Ishikawa (cell line): ENCODE data around the gene CHFR.

ENCODE experiments used
- MAX ChIP-seq: IDR thresholded peaks from 2 replicates; pipeline ENCODE4 v1.6.1; 2012
- RAD21 ChIP-seq: IDR thresholded peaks from 2 replicates; pipeline ENCODE4 v1.6.1; 2012; ENCODE audit warnings: low read depth
- REST ChIP-seq: IDR thresholded peaks from 2 replicates; pipeline ENCODE4 v1.6.1; 2012; ENCODE audit warnings: low read depth, mild to moderate bottlenecking
- TAF1 ChIP-seq: IDR thresholded peaks from 2 replicates; pipeline ENCODE4 v1.6.1; 2012; ENCODE audit warnings: low read depth, mild to moderate bottlenecking
- USF1 ChIP-seq: IDR thresholded peaks from 2 replicates; pipeline ENCODE4 v1.6.1; 2012

- TF ChIP-seq USF1 (no peak), REST (no peak), TAF1 (no peak), MAX (no peak), RAD21 (no peak)
Observed at GRCh38 chr12:132834181-132834711, 53.2 kb downstream of the CHFR start.
